ENCODE measurements around the gene SNED1. TPM values are rescaled to one million over a fixed set of nuclear protein-coding genes. Genes with fewer than 3 reads are reported as not detected.

Gene SNED1
- total RNA-seq = 10 to 100 TPM; 18.5 to 87.1 (median 21.9) TPM

DNA sequence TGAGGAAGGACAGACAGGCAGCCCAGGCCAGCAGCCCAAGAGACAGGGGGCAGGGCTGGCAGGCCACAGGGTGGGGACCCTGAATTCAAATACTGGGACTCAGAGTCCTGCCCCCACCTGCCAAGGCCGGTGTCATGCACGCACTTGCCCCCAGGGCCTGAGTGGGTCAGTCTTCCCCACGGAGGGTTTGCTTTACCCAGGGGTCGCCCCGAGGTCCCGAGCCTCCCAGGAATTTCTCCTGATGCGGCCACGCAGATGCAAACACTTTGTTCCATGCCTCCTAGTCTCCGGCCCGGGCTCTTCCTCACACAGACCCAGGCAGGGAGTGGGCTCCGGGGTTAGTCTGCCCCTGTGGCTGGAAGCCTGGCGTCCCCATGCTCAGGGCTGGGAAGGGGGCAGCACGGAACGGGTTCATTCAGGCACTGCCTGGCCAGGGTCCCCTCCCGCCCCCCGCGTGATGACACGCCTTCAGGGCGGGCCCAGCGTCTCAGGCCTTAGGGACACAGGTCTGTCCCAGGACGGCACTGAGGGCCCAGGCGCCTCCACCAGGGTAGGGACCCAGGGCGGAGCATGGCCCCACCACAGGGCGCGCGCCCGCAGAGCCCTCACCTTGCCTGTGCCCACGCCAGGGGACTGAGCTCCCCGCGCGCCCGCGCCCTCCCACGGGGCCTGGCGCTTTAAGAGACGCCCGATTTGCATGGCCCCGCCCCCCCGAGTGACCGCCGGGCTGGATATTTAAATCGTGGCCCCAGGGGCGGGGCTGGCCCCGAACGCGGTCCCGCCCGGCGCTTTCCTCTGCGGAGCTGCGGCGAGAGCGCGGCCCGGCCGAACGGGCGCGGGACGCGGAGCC is at the start of gene SNED1:
TSS of gene SNED1 (plus strand) at position 763 of the 850 bp plus-strand sequence. CDS start 220 bp downstream, outside the sequence.
- intact Hi-C loops (cut with DNase I; ENCODE audit: low total_unique reads) = no loop called here
- H3K36me3 ChIP-seq = no peaks in the 10 kb centered on the region
- peak within 1 kb of the TSS; percentile 45 to 74 for H3K4me3 ChIP-seq
- TF ChIP-seq, protein P1, sequence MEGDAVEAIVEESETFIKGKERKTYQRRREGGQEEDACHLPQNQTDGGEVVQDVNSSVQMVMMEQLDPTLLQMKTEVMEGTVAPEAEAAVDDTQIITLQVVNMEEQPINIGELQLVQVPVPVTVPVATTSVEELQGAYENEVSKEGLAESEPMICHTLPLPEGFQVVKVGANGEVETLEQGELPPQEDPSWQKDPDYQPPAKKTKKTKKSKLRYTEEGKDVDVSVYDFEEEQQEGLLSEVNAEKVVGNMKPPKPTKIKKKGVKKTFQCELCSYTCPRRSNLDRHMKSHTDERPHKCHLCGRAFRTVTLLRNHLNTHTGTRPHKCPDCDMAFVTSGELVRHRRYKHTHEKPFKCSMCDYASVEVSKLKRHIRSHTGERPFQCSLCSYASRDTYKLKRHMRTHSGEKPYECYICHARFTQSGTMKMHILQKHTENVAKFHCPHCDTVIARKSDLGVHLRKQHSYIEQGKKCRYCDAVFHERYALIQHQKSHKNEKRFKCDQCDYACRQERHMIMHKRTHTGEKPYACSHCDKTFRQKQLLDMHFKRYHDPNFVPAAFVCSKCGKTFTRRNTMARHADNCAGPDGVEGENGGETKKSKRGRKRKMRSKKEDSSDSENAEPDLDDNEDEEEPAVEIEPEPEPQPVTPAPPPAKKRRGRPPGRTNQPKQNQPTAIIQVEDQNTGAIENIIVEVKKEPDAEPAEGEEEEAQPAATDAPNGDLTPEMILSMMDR (IDR thresholded peaks at IDR 0.05) = no peak
- TF ChIP-seq POLR2A (IDR thresholded peaks at IDR 0.05) = peak; percentile 76 to 88
- H3K9me3 ChIP-seq = peaks cover 0 to under 1% of the 10 kb centered on the region in 2 donors
- H3K27ac ChIP-seq = peak within 1 kb of the TSS; percentile 91 to 95
- H3K27me3 ChIP-seq = no peaks in the 10 kb centered on the region
- DNase-seq = peak; percentile 87 to 92
- peaks cover 5 to 16% of the 10 kb centered on the region in 2 donors for H3K4me1 ChIP-seq

GRCh38 chr2:240948905-240949790 is 49.3 kb upstream of the SNED1 start:
- no peak for TF ChIP-seq POLR2A (IDR thresholded peaks at IDR 0.05)
- TF ChIP-seq, protein P1 (IDR thresholded peaks at IDR 0.05) = no peak

GRCh38 chr2:240949791-240950705 is 48.4 kb upstream of the SNED1 start:
- intact Hi-C loops (cut with DNase I; ENCODE audit: low total_unique reads) = no loop called here
- no peaks in the 10 kb centered on the region for H3K9me3 ChIP-seq
- no peaks in the 10 kb centered on the region for H3K36me3 ChIP-seq

More at GRCh38 chr2:240948905-240949790, 49.3 kb upstream of the SNED1 start:
- Histone ChIP-seq H3K4me3 (no peak overlapping the region), H3K4me1 (no peaks in the 10 kb centered on the region), H3K36me3 (no peaks in the 10 kb centered on the region), H3K27me3 (no peaks in the 10 kb centered on the region), H3K9me3 (no peaks in the 10 kb centered on the region), H3K27ac (no peak overlapping the region)
- intact Hi-C loops (cut with DNase I; ENCODE audit: low total_unique reads) = no loop called here
- peak; percentile 7 to 11 for DNase-seq

GRCh38 chr2:240951045-240951594 is 47.3 kb upstream of the SNED1 start:
- no peaks in the 10 kb centered on the region for H3K27me3 ChIP-seq
- H3K4me3 ChIP-seq = no peak overlapping the region
- no peak overlapping the region for H3K27ac ChIP-seq
- no peak for TF ChIP-seq POLR2A (IDR thresholded peaks at IDR 0.05)
- TF ChIP-seq, protein P1 (IDR thresholded peaks at IDR 0.05) = no peak
- H3K4me1 ChIP-seq = no peaks in the 10 kb centered on the region
- intact Hi-C loops (cut with DNase I; ENCODE audit: low total_unique reads) = no loop called here
- H3K9me3 ChIP-seq = no peaks in the 10 kb centered on the region
- no peaks in the 10 kb centered on the region for H3K36me3 ChIP-seq
- DNase-seq = no peak

More at GRCh38 chr2:240949791-240950705, 48.4 kb upstream of the SNED1 start:
- no peak overlapping the region for H3K4me3 ChIP-seq
- H3K27me3 ChIP-seq = no peaks in the 10 kb centered on the region
- TF ChIP-seq, protein P1 (IDR thresholded peaks at IDR 0.05) = no peak
- no peak for TF ChIP-seq POLR2A (IDR thresholded peaks at IDR 0.05)
- no peak for DNase-seq
- H3K27ac ChIP-seq = no peak overlapping the region
- H3K4me1 ChIP-seq = no peaks in the 10 kb centered on the region
